Renal cortex interstitium (tissue), 15 donors: Measurements from ENCODE around the gene NAPA. TPM values are rescaled to one million over a fixed set of nuclear protein-coding genes. Genes with fewer than 3 reads are reported as not detected.
A peak's percentile ranks its signal among the peaks of the same experiment; 100 is the strongest.

Experiments
- DNase-seq, 11 donors: peaks; one replicate each; pipeline ENCODE4 v3.0.0-alpha.2; 2013; ENCODE audit warnings: low read depth in 9 of 11, low spot score in 4 of 11; ENCODE audit errors: extremely low read depth in 1 of 11
- long read RNA-seq, 16 experiments: transcript quantifications; one replicate each; lab custom pipeline, GENCODE V29; 2026
- polyA plus RNA-seq, 3 donors: library from polyadenylated mRNA; unstranded; fragments of 120-200 nt; gene quantifications; one replicate each; pipeline ENCODE4 v1.2.1, GENCODE V29; 2013; ENCODE audit not compliant: insufficient read length in 3 of 3

NAPA gene
- polyA plus RNA-seq: 100 to 1,000 TPM; 140 to 177 (median 156) TPM
- long read RNA-seq, donor 1, transcript NAPA-201 (11 exons, 1,839 nt): major isoform, 23 of 26 reads
- long read RNA-seq, donor 1, partial matches to known transcripts: 0 of 26 reads
- long read RNA-seq, donor 1, other reads (novel, unspliced or antisense): 0 of 26 reads
- long read RNA-seq, donor 2, transcript NAPA-201 (11 exons, 1,839 nt): major isoform, 17 of 19 reads
- long read RNA-seq, donor 2, partial matches to known transcripts: 0 of 19 reads
- long read RNA-seq, donor 2, other reads (novel, unspliced or antisense): 0 of 19 reads
- long read RNA-seq, donor 3, transcript NAPA-201 (11 exons, 1,839 nt): major isoform, 42 of 62 reads
- long read RNA-seq, donor 3, partial matches to known transcripts: 5 of 62 reads
- long read RNA-seq, donor 3, other reads (novel, unspliced or antisense): 14 of 62 reads
- long read RNA-seq, donor 4, transcript NAPA-201 (11 exons, 1,839 nt): major isoform, 34 of 36 reads
- long read RNA-seq, donor 4, partial matches to known transcripts: 0 of 36 reads
- long read RNA-seq, donor 4, other reads (novel, unspliced or antisense): 0 of 36 reads
- long read RNA-seq, donor 5, transcript NAPA-215 (3 exons, 1,467 nt): minor isoform, 6 of 71 reads
- long read RNA-seq, donor 5, transcript NAPA-201 (11 exons, 1,839 nt): major isoform, 52 of 71 reads
- long read RNA-seq, donor 5, partial matches to known transcripts: 0 of 71 reads
- long read RNA-seq, donor 5, other reads (novel, unspliced or antisense): 10 of 71 reads
- long read RNA-seq, donor 6, transcript NAPA-201 (11 exons, 1,839 nt): major isoform, 35 of 50 reads
- long read RNA-seq, donor 6, partial matches to known transcripts: 5 of 50 reads
- long read RNA-seq, donor 6, other reads (novel, unspliced or antisense): 6 of 50 reads
- long read RNA-seq, donor 7, transcript NAPA-201 (11 exons, 1,839 nt): major isoform, 36 of 39 reads
- long read RNA-seq, donor 7, partial matches to known transcripts: 0 of 39 reads
- long read RNA-seq, donor 7, other reads (novel, unspliced or antisense): 0 of 39 reads
- long read RNA-seq, donor 8, transcript NAPA-201 (11 exons, 1,839 nt): major isoform, 50 of 71 reads
- long read RNA-seq, donor 8, partial matches to known transcripts: 5 of 71 reads
- long read RNA-seq, donor 8, other reads (novel, unspliced or antisense): 10 of 71 reads
- long read RNA-seq, donor 9, transcript NAPA-201 (11 exons, 1,839 nt): major isoform, 24 of 25 reads
- long read RNA-seq, donor 9, partial matches to known transcripts: 0 of 25 reads
- long read RNA-seq, donor 9, other reads (novel, unspliced or antisense): 0 of 25 reads
- long read RNA-seq, donor 10, transcript NAPA-201 (11 exons, 1,839 nt): major isoform, 38 of 40 reads
- long read RNA-seq, donor 10, partial matches to known transcripts: 0 of 40 reads
- long read RNA-seq, donor 10, other reads (novel, unspliced or antisense): 0 of 40 reads
- long read RNA-seq, donor 11, transcript NAPA-201 (11 exons, 1,839 nt): major isoform, 23 of 34 reads
- long read RNA-seq, donor 11, partial matches to known transcripts: 0 of 34 reads
- long read RNA-seq, donor 11, other reads (novel, unspliced or antisense): 8 of 34 reads
- long read RNA-seq, donor 12, transcript NAPA-201 (11 exons, 1,839 nt): major isoform, 9 of 10 reads
- long read RNA-seq, donor 12, partial matches to known transcripts: 0 of 10 reads
- long read RNA-seq, donor 12, other reads (novel, unspliced or antisense): 0 of 10 reads
- long read RNA-seq, donor 13, transcript NAPA-201 (11 exons, 1,839 nt): major isoform, 55 of 70 reads
- long read RNA-seq, donor 13, partial matches to known transcripts: 9 of 70 reads
- long read RNA-seq, donor 13, other reads (novel, unspliced or antisense): 0 of 70 reads
- long read RNA-seq, donor 14, transcript NAPA-201 (11 exons, 1,839 nt): major isoform, 36 of 41 reads
- long read RNA-seq, donor 14, partial matches to known transcripts: 5 of 41 reads
- long read RNA-seq, donor 14, other reads (novel, unspliced or antisense): 0 of 41 reads
- long read RNA-seq, donor 15, transcript NAPA-201 (11 exons, 1,839 nt): major isoform, 19 of 19 reads
- long read RNA-seq, donor 15, partial matches to known transcripts: 0 of 19 reads
- long read RNA-seq, donor 15, other reads (novel, unspliced or antisense): 0 of 19 reads
- long read RNA-seq, donor 16, transcript NAPA-201 (11 exons, 1,839 nt): major isoform, 78 of 95 reads
- long read RNA-seq, donor 16, transcript NAPA-215 (3 exons, 1,467 nt): minor isoform, 5 of 95 reads
- long read RNA-seq, donor 16, partial matches to known transcripts: 7 of 95 reads
- long read RNA-seq, donor 16, other reads (novel, unspliced or antisense): 0 of 95 reads

GRCh38 chr19:47514869-47515588, at the start of gene NAPA:
NAPA (minus strand) TSS chr19:47515063; CDS start chr19:47514940, 123 bp downstream.
- peak; percentile 98 to 100 (median 100) for DNase-seq

GRCh38 chr19:47564081-47564480, 49.2 kb upstream of the NAPA start:
- DNase-seq: no peak

GRCh38 chr19:47561440-47562057, 46.7 kb upstream of the NAPA start:
- no peak for DNase-seq

GRCh38 chr19:47560999-47561398, 46.1 kb upstream of the NAPA start:
- no peak for DNase-seq

GRCh38 chr19:47550129-47550528, 35.3 kb upstream of the NAPA start:
- no peak for DNase-seq

GRCh38 chr19:47549261-47549862, 34.5 kb upstream of the NAPA start:
- no peak for DNase-seq

- DNase-seq: no peak
These were observed 32.3 kb upstream of the NAPA start for GRCh38 chr19:47547199-47547598.

- no peak for DNase-seq
These were observed 30.4 kb upstream of the NAPA start for GRCh38 chr19:47545061-47545948.

GRCh38 chr19:47544476-47544875, 29.6 kb upstream of the NAPA start:
- DNase-seq: no peak

- DNase-seq: no peak
These were observed 29.2 kb upstream of the NAPA start for GRCh38 chr19:47544075-47544474.

GRCh38 chr19:47542030-47542475, 27.2 kb upstream of the NAPA start:
- no peak for DNase-seq

GRCh38 chr19:47541518-47541917, 26.7 kb upstream of the NAPA start:
- DNase-seq: no peak

- no peak for DNase-seq
These were observed 25.9 kb upstream of the NAPA start for GRCh38 chr19:47540748-47541147.

GRCh38 chr19:47539747-47540311, 25.0 kb upstream of the NAPA start:
- DNase-seq: no peak
